Metanephros (tissue), 2 donors: ENCODE measurements around the gene CNFN. TPM values are rescaled to one million over a fixed set of nuclear protein-coding genes. Genes with fewer than 3 reads are reported as not detected.

Source experiments
- small RNA-seq: library from RNA; depleted of rRNA; stranded (forward); fragments of <200 nt; gene quantifications from one replicate; pipeline ENCODE3, GENCODE V24; 2014; ENCODE audit warnings: low replicate concordance
- total RNA-seq: library from RNA; depleted of rRNA; stranded (reverse); fragments of >200 nt; gene quantifications from one replicate; pipeline ENCODE4 v1.2.3, GENCODE V29; 2014

CNFN gene, protein sequence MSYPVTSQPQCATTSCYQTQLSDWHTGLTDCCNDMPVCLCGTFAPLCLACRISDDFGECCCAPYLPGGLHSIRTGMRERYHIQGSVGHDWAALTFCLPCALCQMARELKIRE
- 0.76 TPM for total RNA-seq

DNA sequence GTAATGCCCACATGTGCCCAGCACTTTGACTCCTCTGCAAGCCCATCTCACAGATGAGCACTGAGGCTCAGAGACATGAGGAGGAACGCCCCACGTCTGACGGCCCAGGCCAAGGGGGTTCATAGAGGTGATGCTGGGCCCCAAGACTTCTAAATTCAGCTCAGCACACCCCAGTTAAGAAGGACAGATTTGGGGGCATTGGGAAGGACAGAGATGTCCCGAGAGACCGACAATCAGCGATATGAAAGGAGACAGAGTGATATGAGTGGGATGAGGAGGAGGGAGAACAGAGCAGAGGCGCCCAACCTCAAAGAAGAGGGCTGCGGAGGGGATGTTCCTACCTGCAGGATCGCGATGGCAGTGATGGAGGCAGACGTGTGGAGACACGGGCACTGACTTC, at the start of gene CNFN:
Gene CNFN (minus strand): TSS at position 399 of the 400 bp plus-strand sequence. CDS start 1,260 bp downstream, outside the sequence.

GRCh38 chr19:42427313-42427712, 37.2 kb upstream of the CNFN start, which contains the start of gene LIPE:
Gene LIPE, minus strand, starts transcription at chr19:42427388. Its CDS starts 239 bp downstream, at chr19:42427149.

Small RNA genes within 50 kb of the gene (small RNA-seq; reads per million reads assigned to genes)
- gene MIR8077, result not detected

Other genes with a start within 250 kb of the CNFN start
- gene DEDD2, start 172.6 kb downstream of the CNFN start, total RNA-seq, result 36.3 TPM
- gene ZNF526, start 170.0 kb downstream of the CNFN start, total RNA-seq, result 10.2 TPM
- 29.5 TPM for gene GSK3A, start 147.7 kb downstream of the CNFN start, total RNA-seq
- 43.8 TPM for gene ERF, start 135.2 kb downstream of the CNFN start, total RNA-seq
- 40.2 TPM for gene CIC, start 121.0 kb downstream of the CNFN start, total RNA-seq
- 0.70 TPM for gene PRR19, start 88.2 kb downstream of the CNFN start, total RNA-seq
- 57.8 TPM for gene PAFAH1B3, start 87.7 kb downstream of the CNFN start, total RNA-seq
- gene TMEM145, start 77.0 kb downstream of the CNFN start, total RNA-seq, result 0.99 TPM
- gene MEGF8, start 64.7 kb downstream of the CNFN start, total RNA-seq, result 50.2 TPM
- gene LIPE, start 37.1 kb upstream of the CNFN start, total RNA-seq, result 16.4 TPM
- 0.23 TPM for gene CXCL17, start 52.6 kb upstream of the CNFN start, total RNA-seq
- gene CEACAM1, start 138.2 kb upstream of the CNFN start, total RNA-seq, result 14.2 TPM
- gene CEACAM8, start 204.6 kb upstream of the CNFN start, total RNA-seq, result 2.5 TPM